ENCODE data around the gene PLEKHD1. TPM values are rescaled to one million over a fixed set of nuclear protein-coding genes. Genes with fewer than 3 reads are reported as not detected.

Gene PLEKHD1
- total RNA-seq, 1 donor from 2014 or later = 0.19 TPM

Other genes with a start within 250 kb of the PLEKHD1 start
- gene GALNT16, start 224.6 kb upstream of the PLEKHD1 start, total RNA-seq = 14.9 TPM
- 140 TPM for gene ERH, start 86.4 kb upstream of the PLEKHD1 start, total RNA-seq
- 55.0 TPM for gene SLC39A9, start 86.0 kb upstream of the PLEKHD1 start, total RNA-seq
- not detected for gene CCDC177, start 90.1 kb downstream of the PLEKHD1 start, total RNA-seq
- 48.0 TPM for gene SUSD6, start 126.9 kb downstream of the PLEKHD1 start, total RNA-seq

All from mesenteric fat pad (tissue), 1 donor.